ENCODE results near the gene STPG3.
A peak's percentile ranks its signal among the peaks of the same experiment; 100 is the strongest.

STPG3 gene

GRCh38 chr9:137232510-137232909, 18.6 kb upstream of the STPG3 start:
- no peak overlapping the region for H3K27ac ChIP-seq
- no peak for DNase-seq (ENCODE audit: low spot score)
- ChIA-PET CTCF (interaction anchor here (1.4 kb wide), 1 partner anchor 8 kb away, joined by 3 read pairs; the partner anchor contains the start of gene TUBB4B), POLR2A (ENCODE audit: low non-redundant PET) (interaction anchor here (0.5 kb wide), 1 partner anchor 24 kb away, joined by 3 read pairs; no protein-coding TSS in a partner anchor)
- TF ChIP-seq CTCF (conservative IDR thresholded peaks at IDR 0.05; ENCODE audit: low read depth) = no peak

DNA sequence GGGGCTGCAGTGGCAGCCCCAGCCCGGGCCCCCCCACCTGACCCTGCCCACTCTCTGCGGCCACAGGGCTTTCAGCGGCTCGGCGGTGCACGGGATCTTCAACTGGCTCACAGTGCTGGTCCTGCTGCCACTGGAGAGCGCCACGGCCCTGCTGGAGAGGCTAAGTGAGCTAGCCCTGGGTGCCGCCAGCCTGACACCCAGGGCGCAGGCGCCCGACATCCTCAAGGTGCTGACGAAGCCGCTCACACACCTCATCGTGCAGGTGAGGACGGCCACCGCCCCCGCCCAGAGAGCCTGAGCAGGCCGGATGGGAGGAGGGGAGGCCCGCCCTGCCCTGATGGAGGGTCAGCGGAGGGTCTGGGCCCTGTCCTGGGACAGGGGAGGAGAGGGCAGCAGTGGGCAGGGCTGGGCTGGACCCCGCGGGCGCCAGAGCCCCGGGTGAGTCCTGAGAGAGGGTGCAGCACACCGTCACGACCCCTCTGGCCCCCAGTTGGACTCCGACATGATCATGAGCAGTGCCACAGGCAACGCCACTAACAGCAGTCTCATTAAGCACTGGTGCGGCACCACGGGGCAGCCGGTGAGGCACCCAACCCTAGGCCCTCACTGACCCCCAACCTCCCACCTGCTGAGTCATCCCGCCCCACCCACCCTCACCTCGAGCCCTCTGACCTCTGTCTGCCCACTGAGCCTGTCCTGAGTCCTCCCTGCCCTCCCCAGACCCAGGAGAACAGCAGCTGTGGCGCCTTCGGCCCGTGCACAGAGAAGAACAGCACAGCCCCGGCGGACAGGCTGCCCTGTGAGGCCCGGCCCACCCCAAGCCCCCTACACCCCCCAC, 17.7 kb upstream of the STPG3 start:
- no peak overlapping the region for H3K27ac ChIP-seq
- POLR2A ChIA-PET (ENCODE audit: low non-redundant PET) = interaction anchor here (0.5 kb wide), 1 partner anchor 25 kb away, joined by 3 read pairs; no protein-coding TSS in a partner anchor
- DNase-seq (ENCODE audit: low spot score) = peak; percentile 61
- CTCF ChIA-PET = interaction anchor here (0.6 to 1.7 kb wide), 3 partner anchors 20 to 258 kb away, joined by 3 to 4 read pairs (median 3); partner anchors contain the start of genes EXD3 and NOXA1
- TF ChIP-seq CTCF (conservative IDR thresholded peaks at IDR 0.05; ENCODE audit: low read depth) = no peak

DNA sequence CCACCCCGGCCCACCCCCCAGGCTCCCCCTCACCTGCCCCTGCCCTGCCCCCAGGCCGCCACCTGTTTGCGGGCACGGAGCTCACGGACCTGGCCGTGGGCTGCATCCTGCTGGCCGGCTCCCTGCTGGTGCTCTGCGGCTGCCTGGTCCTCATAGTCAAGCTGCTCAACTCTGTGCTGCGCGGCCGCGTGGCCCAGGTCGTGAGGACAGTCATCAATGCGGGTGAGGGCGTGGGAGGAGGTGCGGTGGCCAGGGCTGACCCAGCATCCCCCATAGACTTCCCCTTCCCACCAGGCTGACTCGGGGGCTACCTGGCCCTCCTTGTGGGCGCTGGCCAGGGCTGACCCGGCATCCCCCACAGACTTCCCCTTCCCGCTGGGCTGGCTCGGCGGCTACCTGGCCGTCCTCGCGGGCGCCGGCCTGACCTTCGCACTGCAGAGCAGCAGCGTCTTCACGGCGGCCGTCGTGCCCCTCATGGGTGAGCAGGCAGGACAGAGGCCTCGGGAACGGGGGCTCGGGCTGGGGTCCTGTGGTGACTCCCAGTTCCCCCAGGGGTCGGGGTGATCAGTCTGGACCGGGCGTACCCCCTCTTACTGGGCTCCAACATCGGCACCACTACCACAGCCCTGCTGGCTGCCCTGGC, 16.9 kb upstream of the STPG3 start:
- H3K27ac ChIP-seq = no peak overlapping the region
- POLR2A ChIA-PET (ENCODE audit: low non-redundant PET) = interaction anchor here (0.6 kb wide), 1 partner anchor 51 kb away, joined by 4 read pairs; no protein-coding TSS in a partner anchor
- no peak for DNase-seq (ENCODE audit: low spot score)
- CTCF ChIA-PET = interaction anchor here (0.9 to 1.7 kb wide), 4 partner anchors 21 to 189 kb away, joined by 3 to 4 read pairs (median 3); partner anchors contain the start of genes EXD3 and NOXA1
- TF ChIP-seq CTCF (conservative IDR thresholded peaks at IDR 0.05; ENCODE audit: low read depth) = no peak

- ChIA-PET CTCF (interaction anchor here (0.6 to 3.3 kb wide), 6 partner anchors 8 to 66 kb away, joined by 3 to 22 read pairs (median 4); partner anchors contain the start of genes RNF224 and SSNA1), POLR2A (ENCODE audit: low non-redundant PET) (no interaction called here)
- no peak for DNase-seq (ENCODE audit: low spot score)
- no peak overlapping the region for H3K27ac ChIP-seq
- TF ChIP-seq CTCF (conservative IDR thresholded peaks at IDR 0.05; ENCODE audit: low read depth) = no peak
Measured at GRCh38 chr9:137234758-137235423, 16.2 kb upstream of the STPG3 start.

GRCh38 chr9:137235424-137236237, 15.5 kb upstream of the STPG3 start:
- 0 out of 2 replicates have a peak overlapping the region, but pooled peaks have one; percentile 100 for H3K27ac ChIP-seq
- ChIA-PET POLR2A (ENCODE audit: low non-redundant PET) (interaction anchor here (0.6 to 1.2 kb wide), 2 partner anchors 41 to 150 kb away, joined by 3 to 6 read pairs; no protein-coding TSS in a partner anchor), CTCF (interaction anchor here (0.6 to 3.3 kb wide), 27 partner anchors 9 to 259 kb away, joined by 3 to 24 read pairs (median 6); partner anchors contain the start of genes CYSRT1, DPP7, GRIN1 and LRRC26)
- no peak for DNase-seq (ENCODE audit: low spot score)
- TF ChIP-seq CTCF (conservative IDR thresholded peaks at IDR 0.05; ENCODE audit: low read depth) = no peak
